UCSD-AML1 (cell line): ENCODE results near the gene NEUROG1.
"Not testable (repeated sequence)": the region's sequence is repeated elsewhere in the genome, so short reads cannot be mapped to it uniquely, and the experiment has no call there.

Experiments
- DNase-seq: peaks from one replicate; lab custom pipeline; 2025; ENCODE audit not compliant: unreplicated experiment; lab: John Stamatoyannopoulos, UW

Gene NEUROG1

DNA sequence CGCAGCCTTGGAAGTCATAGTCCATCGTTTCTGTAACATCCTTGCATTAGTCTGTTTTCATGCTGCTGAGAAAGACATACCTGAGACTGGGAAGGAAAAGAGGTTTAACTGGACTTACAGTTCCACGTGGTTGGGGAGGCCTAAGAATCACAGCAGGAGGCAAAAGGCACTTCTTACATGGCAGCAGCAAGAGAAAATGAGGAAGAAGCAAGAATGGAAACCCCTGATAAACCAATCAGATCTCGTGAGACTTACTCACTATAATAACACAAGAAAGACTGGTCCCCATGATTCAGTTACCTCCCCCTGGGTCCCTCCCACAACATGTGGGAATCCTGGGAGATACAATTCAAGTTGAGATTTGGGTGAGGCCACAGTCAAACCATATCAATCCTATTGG lies 40.2 kb downstream of the NEUROG1 start:
- DNase-seq, result not testable (repeated sequence)

DNA sequence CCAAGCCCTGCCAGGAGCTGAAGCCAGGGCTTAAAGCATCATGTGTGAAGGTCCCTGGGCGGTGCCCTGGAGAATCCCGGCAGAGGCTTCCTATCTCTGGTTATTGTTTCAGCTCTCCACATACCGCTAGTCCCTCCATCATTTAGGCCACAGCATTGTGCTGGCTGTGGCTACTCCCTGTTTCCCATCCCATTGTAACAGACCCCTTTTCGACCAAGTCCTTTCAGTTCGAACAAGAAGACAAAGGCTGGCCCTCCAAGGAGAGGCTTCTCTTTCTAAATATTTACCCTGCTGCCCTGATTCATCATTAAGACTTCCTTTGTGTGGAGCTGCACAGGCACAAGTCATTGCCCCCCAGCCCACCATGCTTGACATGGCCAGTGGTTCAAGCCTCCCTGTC lies 41.6 kb downstream of the NEUROG1 start:
- no peak for DNase-seq

DNA sequence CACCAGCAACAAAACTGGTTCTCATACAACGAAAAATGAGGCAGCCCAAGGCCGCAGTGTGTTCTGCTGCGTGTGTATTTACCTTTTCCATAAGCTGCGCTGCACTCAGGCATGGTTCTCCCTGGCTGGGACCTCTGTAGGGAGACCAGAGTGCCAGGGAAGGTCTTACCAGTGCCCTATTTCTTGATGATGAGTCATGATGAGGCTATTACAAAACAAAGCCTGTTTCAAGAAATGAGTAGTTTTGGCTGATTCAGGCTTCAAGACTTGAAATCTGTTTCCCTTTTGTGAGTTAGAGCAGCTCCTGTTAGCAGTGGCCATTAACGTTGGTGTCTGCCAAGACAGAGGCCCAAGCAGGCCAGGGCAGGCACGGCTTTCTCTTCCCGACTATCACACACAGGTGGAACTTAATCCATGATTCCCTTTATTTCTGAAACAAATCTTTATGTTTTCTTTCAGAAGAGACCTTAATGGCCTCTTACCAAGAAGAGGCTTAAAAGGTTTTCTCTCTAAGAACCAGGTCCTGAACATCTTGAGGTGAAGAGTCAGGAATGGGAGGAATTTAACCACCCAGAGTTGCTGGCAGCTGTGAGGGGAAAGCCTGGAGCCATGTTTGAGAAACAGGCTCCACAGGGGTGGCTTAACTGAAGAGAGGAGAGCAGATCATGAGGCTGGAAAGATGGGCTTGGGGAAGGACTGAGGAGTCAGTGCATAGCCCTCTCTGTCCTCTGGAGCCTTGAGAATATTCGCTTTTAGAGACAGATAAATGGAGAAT lies 42.2 kb downstream of the NEUROG1 start:
- no peak for DNase-seq

DNA sequence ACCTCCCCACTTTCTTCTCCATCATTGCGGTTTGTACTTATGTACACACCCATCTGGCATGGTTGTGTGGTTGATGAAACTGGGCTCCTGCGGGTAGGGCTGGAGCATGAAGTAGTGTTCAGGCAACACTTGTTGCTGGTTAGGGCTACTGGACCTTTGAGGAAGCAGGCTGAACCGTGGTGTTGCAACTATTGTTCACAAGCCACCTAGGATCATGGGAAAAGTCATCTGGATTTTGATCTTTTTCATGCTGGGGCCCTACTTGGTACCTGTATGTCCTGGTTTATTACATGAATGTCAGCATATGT lies 43.5 kb downstream of the NEUROG1 start:
- DNase-seq, result no peak

DNA sequence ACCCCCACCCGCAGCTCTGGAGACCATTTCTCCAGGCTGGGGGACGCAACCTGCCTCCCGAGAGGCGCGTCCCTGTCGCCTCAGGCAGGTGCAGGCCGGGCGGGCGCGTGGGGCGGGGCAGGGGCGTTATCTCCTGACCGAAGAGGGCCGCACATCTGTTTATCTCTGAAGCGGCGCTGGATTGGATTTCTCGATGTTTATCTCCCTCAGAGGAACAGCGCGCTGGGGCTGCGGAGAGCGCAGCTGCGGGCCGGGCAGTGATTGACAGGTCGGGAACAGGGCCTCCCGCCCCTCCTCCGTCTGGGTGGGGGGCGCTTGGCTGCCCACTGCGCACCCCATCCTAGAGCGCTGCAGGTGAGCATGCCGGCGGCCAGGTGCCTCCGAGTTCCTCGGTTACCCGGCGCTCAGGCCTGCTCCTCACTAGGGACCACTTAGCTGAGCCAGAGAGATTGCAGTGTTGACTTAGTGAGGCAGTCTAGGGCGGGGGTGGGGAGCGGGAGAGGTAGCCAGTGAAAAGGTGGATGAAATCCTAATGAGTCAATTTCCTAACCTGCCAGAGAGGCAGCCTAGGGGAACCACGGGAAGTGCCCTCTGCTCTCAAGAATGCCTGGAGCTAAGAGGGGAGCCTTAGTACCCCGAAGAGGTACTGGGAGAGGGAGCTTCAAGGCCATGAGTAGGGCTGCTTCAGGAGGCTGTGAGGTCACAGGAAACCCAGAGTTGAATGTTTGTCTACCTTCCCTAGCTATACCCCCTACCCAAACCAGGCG lies 44.0 kb downstream of the NEUROG1 start:
- no peak for DNase-seq

DNA sequence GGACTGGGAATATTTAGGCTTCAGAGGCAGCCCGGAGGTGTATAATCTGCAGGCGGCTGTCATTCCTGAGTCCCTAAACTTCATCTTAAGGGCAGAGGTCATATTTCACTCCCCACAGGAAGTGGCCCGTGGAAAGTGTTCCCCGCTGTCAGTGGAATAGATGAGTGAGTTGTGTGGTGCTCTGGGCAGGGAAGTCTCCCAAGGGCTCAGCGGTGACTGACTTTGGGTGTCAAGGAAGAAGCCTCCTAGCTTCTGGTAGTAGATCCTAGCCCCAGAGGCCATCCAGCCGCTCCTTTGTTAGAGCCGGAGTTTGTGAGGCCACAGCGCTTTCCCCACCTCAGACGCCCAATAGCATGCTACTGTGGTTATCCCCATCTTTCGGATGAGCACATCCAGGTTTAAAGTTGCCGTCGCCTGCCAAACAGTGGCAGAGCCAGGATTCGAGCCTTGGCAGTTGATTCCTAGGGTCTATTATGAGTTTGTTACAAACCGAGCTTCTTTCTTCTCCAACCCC lies 44.7 kb downstream of the NEUROG1 start:
- DNase-seq, result no peak

DNA sequence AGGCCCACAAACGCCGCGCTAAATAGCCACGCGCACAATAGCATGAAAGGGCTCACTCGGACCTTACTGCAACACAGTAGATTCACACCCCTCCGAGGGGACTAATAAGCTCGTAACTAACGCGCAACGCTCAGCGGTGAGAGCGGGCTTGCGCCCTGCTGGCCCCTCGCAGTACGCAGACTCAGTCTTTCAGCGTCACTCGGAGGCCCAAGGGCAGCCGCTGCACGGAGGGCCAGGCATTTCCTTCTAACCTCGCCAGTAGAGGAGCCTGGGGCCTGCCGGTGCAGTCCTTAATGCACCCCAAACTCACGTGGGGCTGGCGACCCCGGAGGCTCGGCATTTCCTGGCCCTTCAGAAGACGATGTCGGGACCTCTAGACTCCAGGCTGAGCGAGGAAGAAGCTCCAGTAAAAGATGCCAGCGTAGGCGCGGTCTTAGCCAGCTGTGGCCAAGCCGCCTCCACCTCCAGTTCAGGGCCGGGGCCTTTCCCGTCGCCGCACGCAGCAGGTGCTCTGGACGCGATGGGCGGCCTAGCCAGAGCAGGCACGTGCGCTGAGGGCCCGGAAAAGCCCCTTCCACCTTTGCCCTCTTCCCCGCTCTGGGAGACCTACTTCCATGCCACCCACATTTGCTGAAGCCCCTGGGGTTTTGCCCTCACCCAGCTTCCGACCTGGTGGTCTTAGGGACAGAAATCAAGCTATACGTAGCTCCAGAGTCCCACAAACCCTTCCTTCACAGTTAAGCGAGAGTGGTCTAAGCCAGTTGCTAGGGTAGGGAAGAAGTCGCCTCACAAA lies 45.3 kb downstream of the NEUROG1 start:
- DNase-seq, result no peak

DNA sequence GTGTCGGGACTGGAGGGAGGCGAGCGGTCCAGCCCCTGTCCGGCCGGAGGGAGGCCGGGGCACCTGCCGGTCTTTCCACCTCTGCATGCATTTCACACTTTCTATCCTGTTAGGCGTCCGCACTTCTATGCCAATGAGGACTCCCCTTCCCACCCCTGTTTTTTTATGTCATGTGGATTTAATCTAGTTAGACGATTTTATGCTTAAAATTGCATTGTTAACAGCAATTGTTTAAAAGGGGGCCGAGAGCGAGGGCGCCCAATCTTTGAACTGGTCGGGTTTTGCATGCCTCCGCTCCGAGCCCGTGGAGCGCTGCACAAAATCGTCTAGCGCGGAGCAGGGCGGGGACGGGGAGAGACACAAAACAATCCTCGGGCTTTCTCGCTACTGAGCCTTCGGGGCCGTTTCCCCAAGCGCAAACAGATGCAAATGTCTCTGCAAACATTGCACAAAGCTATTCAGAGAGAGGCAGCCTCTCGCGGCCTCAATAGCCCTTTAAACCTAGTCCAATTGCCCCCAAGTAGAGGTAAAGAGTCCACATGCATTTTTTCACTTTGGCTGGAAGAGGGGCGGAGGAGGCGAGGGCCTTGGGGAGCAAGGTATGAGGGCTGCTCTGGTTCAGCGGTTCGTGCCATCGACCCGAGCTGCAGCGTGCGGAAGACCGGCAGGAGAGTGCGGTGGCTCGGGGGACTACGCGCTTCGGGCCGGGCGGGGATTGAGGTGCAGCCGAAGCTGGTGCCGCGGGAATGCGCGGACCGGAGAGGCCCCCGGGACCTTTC lies 46.1 kb downstream of the NEUROG1 start:
- DNase-seq, result no peak

DNA sequence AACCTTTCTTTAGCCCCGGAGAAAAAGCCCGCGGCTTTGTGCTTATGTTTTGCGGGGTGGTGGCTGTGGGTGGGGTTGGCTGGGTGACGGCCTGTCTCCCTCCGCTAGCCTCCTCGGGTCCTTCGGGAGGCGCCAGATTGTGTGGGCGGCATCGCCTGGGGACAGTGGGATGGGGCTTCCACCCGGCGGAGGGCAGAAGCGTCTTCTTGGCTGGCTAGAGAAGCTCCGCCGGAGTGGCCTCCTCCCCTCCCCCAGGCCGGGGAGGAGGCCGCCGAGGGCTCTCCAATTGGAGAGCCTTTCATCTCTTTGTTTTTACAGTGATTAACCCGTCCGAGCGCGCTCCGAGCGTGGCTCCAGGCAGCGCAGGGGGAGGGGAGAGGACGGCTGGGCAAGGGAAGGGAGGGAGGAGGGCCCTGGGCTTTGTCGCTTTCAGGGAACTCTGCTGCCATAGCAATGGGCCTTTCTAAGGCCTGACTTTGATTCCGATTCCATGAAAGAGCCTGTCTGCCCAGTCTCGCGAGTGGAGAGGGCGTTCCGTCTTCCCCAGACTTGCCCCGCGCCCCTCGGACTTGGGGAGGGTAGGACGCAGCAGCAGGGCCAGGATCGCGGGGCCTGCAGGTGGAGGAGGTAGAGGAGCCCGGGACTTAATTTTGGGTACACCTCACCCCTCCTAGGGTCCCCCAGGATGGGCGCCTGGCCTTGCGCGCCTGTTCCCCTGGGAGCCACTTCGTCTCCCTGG lies 46.9 kb downstream of the NEUROG1 start:
- DNase-seq, result no peak

DNA sequence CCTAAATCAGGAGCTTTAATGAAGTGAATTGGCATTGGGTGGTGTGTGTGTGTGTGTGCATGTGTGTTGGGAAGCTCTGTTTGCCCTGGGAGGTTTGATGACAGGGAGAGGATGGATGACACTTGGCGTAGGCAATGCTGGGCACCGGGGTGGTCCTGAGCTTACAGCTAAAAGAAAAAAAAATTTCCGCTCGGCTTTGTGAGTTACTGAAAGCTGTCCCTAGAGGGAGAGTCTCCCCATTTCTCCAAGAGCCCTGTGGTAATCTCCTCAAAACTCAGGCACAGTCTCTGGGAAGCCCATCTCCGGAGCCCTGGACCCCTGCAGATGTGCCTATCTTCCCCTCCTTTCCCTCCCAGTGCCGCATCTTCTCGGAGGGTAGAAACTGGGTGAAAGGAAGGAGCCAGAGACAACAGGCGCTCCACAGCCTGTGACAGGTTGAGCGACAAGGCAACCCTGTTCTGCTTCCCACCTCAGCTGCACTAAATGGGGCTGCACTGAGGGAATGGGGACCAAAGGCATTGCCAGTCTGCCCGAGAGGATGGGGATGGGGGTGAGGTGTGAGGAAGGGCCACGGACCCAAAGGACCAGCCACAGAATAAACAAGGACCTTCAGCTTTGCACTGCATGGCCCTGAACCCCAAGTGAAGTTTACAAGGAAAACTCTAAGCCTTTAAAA lies 47.8 kb downstream of the NEUROG1 start:
- DNase-seq, result no peak

DNA sequence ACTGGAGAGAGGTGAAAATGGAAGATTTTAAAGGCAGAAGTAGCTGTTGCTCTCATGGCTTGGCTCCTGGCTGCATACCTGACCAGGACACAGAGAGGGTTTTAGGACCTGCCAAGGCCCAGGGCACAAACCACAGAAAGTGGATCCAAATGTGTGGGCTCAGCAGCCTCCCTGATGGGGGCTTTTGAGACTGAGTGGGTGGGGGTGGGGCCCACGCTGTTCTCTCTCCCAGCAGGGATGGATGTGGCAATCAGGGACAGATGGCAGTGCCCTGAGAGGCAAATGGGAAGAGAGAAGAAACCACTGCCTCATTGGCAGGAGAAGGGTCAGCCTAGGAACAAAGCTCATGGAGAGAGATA lies 48.7 kb downstream of the NEUROG1 start:
- DNase-seq, result no peak

DNA sequence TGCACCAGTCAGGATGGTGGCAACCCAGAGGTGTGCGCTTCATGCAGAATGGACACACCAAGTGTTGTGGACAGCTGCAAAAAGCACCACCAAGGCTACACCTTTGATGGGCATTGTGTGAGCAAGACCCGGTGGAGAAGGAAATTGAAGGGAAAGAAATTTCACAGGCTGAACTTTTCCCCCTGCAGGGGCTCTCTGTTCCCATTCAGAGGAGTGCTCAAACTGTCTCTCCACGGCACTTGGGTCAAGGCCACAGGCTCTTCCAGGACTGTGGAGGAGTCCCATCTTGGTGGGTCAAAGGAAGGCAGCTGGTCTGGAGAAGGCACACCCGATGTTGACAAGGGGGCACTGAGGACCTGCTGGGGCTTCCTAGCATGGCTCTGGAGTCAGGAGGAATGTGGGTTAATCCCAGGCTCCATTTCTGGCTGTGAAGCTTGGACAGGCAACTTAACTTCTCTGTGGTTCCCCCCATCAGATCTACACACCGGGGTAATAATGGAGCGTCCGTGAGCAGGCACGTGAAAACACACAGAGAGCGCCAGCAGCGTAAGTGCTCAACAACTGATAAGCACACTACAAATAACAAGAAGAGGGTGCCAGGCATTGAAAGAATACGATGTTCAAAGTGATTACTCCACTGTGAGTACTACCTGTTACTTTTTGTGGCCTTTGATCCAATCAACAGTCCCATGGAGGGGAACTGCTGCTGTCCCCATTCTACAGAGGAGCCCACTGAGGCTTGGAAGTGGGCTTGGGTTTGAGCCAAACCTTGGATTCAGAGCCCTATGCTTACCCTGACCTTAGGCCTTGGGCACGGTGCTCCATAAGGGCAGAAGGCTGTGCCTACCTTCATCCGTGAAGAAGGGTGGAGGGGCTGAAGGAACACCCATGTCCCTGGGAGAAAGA lies 49.4 kb downstream of the NEUROG1 start:
- DNase-seq, result no peak

DNA sequence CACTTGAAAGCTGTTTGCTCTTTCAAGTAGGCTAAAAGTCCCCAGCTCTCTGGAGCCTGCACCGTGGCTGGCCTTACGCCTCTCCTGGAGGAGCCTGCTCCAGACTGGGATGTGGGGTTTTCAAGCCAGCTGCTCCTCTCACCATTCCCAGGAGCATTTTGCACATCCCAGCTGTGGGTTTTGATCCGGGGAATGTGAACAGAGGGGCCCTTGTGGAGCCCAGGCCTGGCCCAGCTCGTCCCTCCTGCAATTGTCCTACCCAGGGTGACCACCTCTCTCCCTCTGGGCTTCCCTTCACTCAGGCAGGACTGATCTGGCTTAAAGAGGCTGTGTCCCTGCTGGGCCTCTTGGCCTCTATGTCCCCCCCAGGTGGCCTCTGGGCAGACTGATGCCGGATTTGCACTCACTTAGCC lies 51.1 kb downstream of the NEUROG1 start:
- no peak for DNase-seq
